HG03571 (cell line): Measurements from ENCODE around the gene CACUL1.
"Not testable (repeated sequence)": the region's sequence is repeated elsewhere in the genome, so short reads cannot be mapped to it uniquely, and the experiment has no call there.

Experiments
- ATAC-seq: cut with Tn5 transposase; IDR thresholded peaks from one replicate; pipeline ENCODE4 v1.9.1; 2021; ENCODE audit not compliant: unreplicated experiment

CACUL1 gene

GRCh38 chr10:118754556-118755423, at the start of gene CACUL1:
Gene CACUL1 (minus strand): TSS chr10:118754970. CDS start chr10:118754762, 208 bp downstream.
- peak; percentile 95 for ATAC-seq

- ATAC-seq, result no peak
Observed at GRCh38 chr10:118804262-118804773, 49.5 kb upstream of the CACUL1 start.

GRCh38 chr10:118802126-118802793, 47.5 kb upstream of the CACUL1 start:
- no peak for ATAC-seq

GRCh38 chr10:118800920-118801319, 46.1 kb upstream of the CACUL1 start:
- ATAC-seq, result no peak

GRCh38 chr10:118799777-118800176, 45.0 kb upstream of the CACUL1 start:
- no peak for ATAC-seq

GRCh38 chr10:118798231-118798662, 43.5 kb upstream of the CACUL1 start:
- no peak for ATAC-seq

GRCh38 chr10:118794971-118795370, 40.2 kb upstream of the CACUL1 start:
- not testable (repeated sequence) for ATAC-seq

- ATAC-seq, result no peak
Observed at GRCh38 chr10:118793545-118793944, 38.8 kb upstream of the CACUL1 start.

GRCh38 chr10:118792526-118792925, 37.8 kb upstream of the CACUL1 start:
- no peak for ATAC-seq

GRCh38 chr10:118790058-118790457, 35.3 kb upstream of the CACUL1 start:
- no peak for ATAC-seq

- ATAC-seq, result no peak
Observed at GRCh38 chr10:118785551-118785950, 30.8 kb upstream of the CACUL1 start.

- no peak for ATAC-seq
Observed at GRCh38 chr10:118783776-118784545, 29.2 kb upstream of the CACUL1 start.

GRCh38 chr10:118782916-118783465, 28.2 kb upstream of the CACUL1 start:
- not testable (repeated sequence) for ATAC-seq

- ATAC-seq, result no peak
Observed at GRCh38 chr10:118781541-118781940, 26.8 kb upstream of the CACUL1 start.

GRCh38 chr10:118778727-118779126, 24.0 kb upstream of the CACUL1 start:
- ATAC-seq, result no peak

GRCh38 chr10:118776960-118777359, 22.2 kb upstream of the CACUL1 start:
- no peak for ATAC-seq

- no peak for ATAC-seq
Observed at GRCh38 chr10:118776033-118776432, 21.3 kb upstream of the CACUL1 start.

GRCh38 chr10:118775478-118775877, 20.7 kb upstream of the CACUL1 start:
- ATAC-seq, result no peak

- ATAC-seq, result no peak
Observed at GRCh38 chr10:118773041-118773440, 18.3 kb upstream of the CACUL1 start.

- no peak for ATAC-seq
Observed at GRCh38 chr10:118771976-118772375, 17.2 kb upstream of the CACUL1 start.
